H1 (cell line): ENCODE results near the gene HS6ST1.

Source experiments
- BRCA1 ChIP-seq: IDR thresholded peaks from 2 replicates; pipeline ENCODE4 v1.6.1; 2012; ENCODE audit warnings: low read depth, low read length, improper control_type of control experiment
- CBX8 ChIP-seq: fragments of 300-800, 300-1000 bp; sonication (generic); IDR thresholded peaks from 2 replicates; pipeline ENCODE4 v1.7.1; 2016; ENCODE audit warnings: low read depth, low read length, borderline replicate concordance
- CHD1 ChIP-seq: IDR thresholded peaks from 2 replicates; pipeline ENCODE4 v1.6.1; 2012; ENCODE audit warnings: low read depth, low read length, improper control_type of control experiment
- CTCF ChIP-seq, 3 experiments: IDR thresholded peaks; 1 replicate in 2 of 3; 2 replicates in 1 of 3; pipeline versions ENCODE4 v1.5.1 to v1.6.1; 2011; ENCODE audit warnings: low read length in 3 of 3, mild to moderate bottlenecking in 3 of 3, inconsistent platforms in 2 of 3, low read depth in 1 of 3, moderate library complexity in 1 of 3; ENCODE audit not compliant: insufficient read depth in 1 of 3; ENCODE audit errors: control extremely low read depth in 1 of 3
- GABPA ChIP-seq: IDR thresholded peaks from 2 replicates; pipeline ENCODE4 v1.6.1; 2011; ENCODE audit warnings: mild to moderate bottlenecking, low read length, moderate library complexity, borderline replicate concordance; ENCODE audit not compliant: insufficient read depth
- RAD21 ChIP-seq, 2 experiments: IDR thresholded peaks in 1 of 2; conservative IDR thresholded peaks in 1 of 2; 2 replicates each; pipeline ENCODE4 v1.6.1; 2011; ENCODE audit warnings: low read depth in 2 of 2, low read length in 2 of 2, improper control_type of control experiment in 1 of 2, inconsistent platforms in 1 of 2, mild to moderate bottlenecking in 1 of 2, moderate library complexity in 1 of 2
- TF ChIP-seq, protein P1 (sequence below): IDR thresholded peaks from 2 replicates; pipeline ENCODE4 v1.6.1; 2011; ENCODE audit warnings: low read length, improper control_type of control experiment

GRCh38 chr2:128303095-128303791, 15.4 kb downstream of the HS6ST1 start:
- TF ChIP-seq CTCF (IDR thresholded peaks at IDR 0.05; ENCODE audit: control extremely low read depth in 1 of 3, insufficient read depth in 1 of 3, low read depth in 1 of 3, low read length in 3 of 3) (no peak), BRCA1 (no peak), RAD21 (IDR thresholded peaks at IDR 0.05 in 1 of 2, conservative IDR thresholded peaks at IDR 0.05 in 1 of 2; ENCODE audit: low read depth in 2 of 2, low read length in 2 of 2) (no peak), CHD1 (no peak), GABPA (no peak), CBX8 (no peak)
- TF ChIP-seq, protein P1, sequence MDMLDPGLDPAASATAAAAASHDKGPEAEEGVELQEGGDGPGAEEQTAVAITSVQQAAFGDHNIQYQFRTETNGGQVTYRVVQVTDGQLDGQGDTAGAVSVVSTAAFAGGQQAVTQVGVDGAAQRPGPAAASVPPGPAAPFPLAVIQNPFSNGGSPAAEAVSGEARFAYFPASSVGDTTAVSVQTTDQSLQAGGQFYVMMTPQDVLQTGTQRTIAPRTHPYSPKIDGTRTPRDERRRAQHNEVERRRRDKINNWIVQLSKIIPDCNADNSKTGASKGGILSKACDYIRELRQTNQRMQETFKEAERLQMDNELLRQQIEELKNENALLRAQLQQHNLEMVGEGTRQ = no peak
